GM23248 (cell line): ENCODE data around the gene HGF.

Experiments
- EZH2 ChIP-seq: fragments of 200-600 bp; sonication (generic); IDR thresholded peaks from 2 replicates; pipeline ENCODE4 v1.6.1; 2018; ENCODE audit warnings: antibody characterized with exemption, mild to moderate bottlenecking; ENCODE audit not compliant: insufficient read depth, poor library complexity, severe bottlenecking
- EZH2phosphoT487 ChIP-seq: fragments of 200-600 bp; sonication (generic); IDR thresholded peaks from 2 replicates; pipeline ENCODE4 v1.6.1; 2018; ENCODE audit warnings: antibody characterized with exemption, moderate library complexity, mild to moderate bottlenecking, low read depth; ENCODE audit not compliant: insufficient read depth

DNA sequence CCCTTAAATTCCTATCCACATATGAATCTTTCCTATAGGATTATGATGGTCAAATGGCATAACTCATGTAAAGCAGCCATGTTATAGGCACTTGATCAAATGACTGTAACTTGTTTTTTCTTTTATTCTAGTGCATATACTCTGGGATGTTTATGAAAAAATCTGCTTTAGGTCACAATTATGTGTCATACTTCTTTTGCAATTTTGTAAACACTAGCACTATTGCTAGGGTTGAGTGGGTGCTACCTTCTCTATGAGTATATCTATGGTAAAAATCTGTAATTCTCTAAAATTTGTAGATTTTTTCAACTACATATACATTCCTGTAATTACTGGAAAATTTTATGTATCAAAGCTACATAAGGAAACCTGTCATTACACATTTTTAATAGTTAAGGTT, 50.0 kb downstream of the HGF start:
- TF ChIP-seq EZH2phosphoT487 (no peak), EZH2 (no peak)
